ENCODE results near the gene ATG16L2. TPM values are rescaled to one million over a fixed set of nuclear protein-coding genes. Genes with fewer than 3 reads are reported as not detected.

Gene ATG16L2
- total RNA-seq, 2 experiments from 2014 or later = 58.3 to 61.6 TPM

GRCh38 chr11:72872012-72872411 lies 57.8 kb downstream of the ATG16L2 start:
- TF ChIP-seq, protein P1, sequence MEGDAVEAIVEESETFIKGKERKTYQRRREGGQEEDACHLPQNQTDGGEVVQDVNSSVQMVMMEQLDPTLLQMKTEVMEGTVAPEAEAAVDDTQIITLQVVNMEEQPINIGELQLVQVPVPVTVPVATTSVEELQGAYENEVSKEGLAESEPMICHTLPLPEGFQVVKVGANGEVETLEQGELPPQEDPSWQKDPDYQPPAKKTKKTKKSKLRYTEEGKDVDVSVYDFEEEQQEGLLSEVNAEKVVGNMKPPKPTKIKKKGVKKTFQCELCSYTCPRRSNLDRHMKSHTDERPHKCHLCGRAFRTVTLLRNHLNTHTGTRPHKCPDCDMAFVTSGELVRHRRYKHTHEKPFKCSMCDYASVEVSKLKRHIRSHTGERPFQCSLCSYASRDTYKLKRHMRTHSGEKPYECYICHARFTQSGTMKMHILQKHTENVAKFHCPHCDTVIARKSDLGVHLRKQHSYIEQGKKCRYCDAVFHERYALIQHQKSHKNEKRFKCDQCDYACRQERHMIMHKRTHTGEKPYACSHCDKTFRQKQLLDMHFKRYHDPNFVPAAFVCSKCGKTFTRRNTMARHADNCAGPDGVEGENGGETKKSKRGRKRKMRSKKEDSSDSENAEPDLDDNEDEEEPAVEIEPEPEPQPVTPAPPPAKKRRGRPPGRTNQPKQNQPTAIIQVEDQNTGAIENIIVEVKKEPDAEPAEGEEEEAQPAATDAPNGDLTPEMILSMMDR (IDR thresholded peaks at IDR 0.05) = no peak
- Histone ChIP-seq H3K4me1 (ENCODE audit: insufficient read depth, low read length) (peaks cover 3% of the 10 kb centered on the region), H3K9me3 (ENCODE audit: control insufficient read depth in 1 of 2, insufficient read depth in 1 of 2, low read length in 2 of 2) (no peaks in the 10 kb centered on the region), H3K27me3 (ENCODE audit: control insufficient read depth in 1 of 2, insufficient read depth in 2 of 2, low read length in 2 of 2) (no peaks in the 10 kb centered on the region), H3K36me3 (ENCODE audit: insufficient read depth, low read length) (peaks cover 5% of the 10 kb centered on the region), H3K4me3 (ENCODE audit: low read length) (no peak overlapping the region), H3K27ac (ENCODE audit: low read depth in 1 of 2, low read length in 2 of 2) (no peak overlapping the region)
- Mint-ChIP-seq H3K27ac (no peak overlapping the region), H3K4me1 (ENCODE audit: low read depth) (peaks cover 29% of the 10 kb centered on the region), H3K36me3 (ENCODE audit: low read depth) (peaks cover 54% of the 10 kb centered on the region), H3K27me3 (no peaks in the 10 kb centered on the region), H3K4me3 (no peak overlapping the region), H3K9me3 (no peaks in the 10 kb centered on the region)
- intact Hi-C loops (cut with DNase I, micrococcal nuclease) = no loop called here
- ChIA-PET CTCF (no interaction called here), POLR2A (no interaction called here)
- no peak for ATAC-seq (ENCODE audit: poor library complexity)
- DNase-seq = no peak

- Histone ChIP-seq H3K27ac (ENCODE audit: low read depth in 1 of 2, low read length in 2 of 2) (no peak overlapping the region), H3K9me3 (ENCODE audit: control insufficient read depth in 1 of 2, insufficient read depth in 1 of 2, low read length in 2 of 2) (peaks cover 0 to 3% of the 10 kb centered on the region in 2 experiments), H3K4me1 (ENCODE audit: insufficient read depth, low read length) (no peaks in the 10 kb centered on the region), H3K36me3 (ENCODE audit: insufficient read depth, low read length) (no peaks in the 10 kb centered on the region), H3K4me3 (ENCODE audit: low read length) (no peak overlapping the region), H3K27me3 (ENCODE audit: control insufficient read depth in 1 of 2, insufficient read depth in 2 of 2, low read length in 2 of 2) (no peaks in the 10 kb centered on the region)
- Mint-ChIP-seq H3K27ac (no peak overlapping the region), H3K36me3 (ENCODE audit: low read depth) (peaks cover 59% of the 10 kb centered on the region), H3K9me3 (no peaks in the 10 kb centered on the region), H3K4me3 (no peak overlapping the region), H3K4me1 (ENCODE audit: low read depth) (peaks cover 14% of the 10 kb centered on the region), H3K27me3 (no peaks in the 10 kb centered on the region)
- ATAC-seq (ENCODE audit: poor library complexity) (no peak), DNase-seq (no peak)
- ChIA-PET POLR2A (interaction anchor here (1.0 kb wide), 1 partner anchor 267 kb away, joined by 3 read pairs; the partner anchor contains the start of gene FCHSD2), CTCF (no interaction called here)
- intact Hi-C loops (cut with DNase I, micrococcal nuclease) = no loop called here
- TF ChIP-seq, protein P1 (IDR thresholded peaks at IDR 0.05) = no peak
Measured at GRCh38 chr11:72875736-72876135, 61.5 kb downstream of the ATG16L2 start.

GRCh38 chr11:72876147-72876546 lies 61.9 kb downstream of the ATG16L2 start:
- DNase-seq = no peak
- TF ChIP-seq, protein P1 (IDR thresholded peaks at IDR 0.05) = no peak
- H3K4me3 ChIP-seq (ENCODE audit: low read length) = no peak overlapping the region
- no peak for ATAC-seq (ENCODE audit: poor library complexity)
- H3K27ac ChIP-seq (ENCODE audit: low read depth in 1 of 2, low read length in 2 of 2) = no peak overlapping the region
- peaks cover 0 to 3% of the 10 kb centered on the region in 2 experiments for H3K9me3 ChIP-seq (ENCODE audit: control insufficient read depth in 1 of 2, insufficient read depth in 1 of 2, low read length in 2 of 2)
- intact Hi-C loops (cut with DNase I, micrococcal nuclease) = no loop called here
- no peak overlapping the region for H3K4me3 Mint-ChIP-seq
- peaks cover 59% of the 10 kb centered on the region for H3K36me3 Mint-ChIP-seq (ENCODE audit: low read depth)
- POLR2A ChIA-PET = no interaction called here
- H3K36me3 ChIP-seq (ENCODE audit: insufficient read depth, low read length) = no peaks in the 10 kb centered on the region
- H3K9me3 Mint-ChIP-seq = no peaks in the 10 kb centered on the region
- no peak overlapping the region for H3K27ac Mint-ChIP-seq
- H3K27me3 Mint-ChIP-seq = no peaks in the 10 kb centered on the region
- CTCF ChIA-PET = no interaction called here
- peaks cover 10% of the 10 kb centered on the region for H3K4me1 Mint-ChIP-seq (ENCODE audit: low read depth)
- H3K27me3 ChIP-seq (ENCODE audit: control insufficient read depth in 1 of 2, insufficient read depth in 2 of 2, low read length in 2 of 2) = no peaks in the 10 kb centered on the region
- H3K4me1 ChIP-seq (ENCODE audit: insufficient read depth, low read length) = no peaks in the 10 kb centered on the region

Small RNAs within 50 kb of the gene (microRNA-seq; reads per million reads assigned to microRNA genes)
- not detected for gene MIR4692 (ENCODE audit: borderline microRNAs expressed, borderline replicate concordance)

Other genes with a start within 250 kb of the ATG16L2 start
- gene PDE2A, start 140.0 kb upstream of the ATG16L2 start, total RNA-seq = 1 to 10 TPM; 4.0 to 4.5 TPM
- gene ARAP1, start 62.0 kb upstream of the ATG16L2 start, total RNA-seq = 10 to 100 TPM; 65.7 to 69.8 TPM
- gene STARD10, start 20.4 kb upstream of the ATG16L2 start, total RNA-seq = 10 to 100 TPM; 10.5 to 12.9 TPM